GM18526 (cell line): Measurements from ENCODE around the gene GPR31.

Source experiments
- POLR2A ChIP-seq: IDR thresholded peaks from 3 replicates; pipeline ENCODE4 v1.6.1; 2011; ENCODE audit not compliant: insufficient read length; ENCODE audit errors: extremely low read depth

Gene GPR31

GRCh38 chr6:167116838-167117228, 40.9 kb downstream of the GPR31 start:
- no peak for TF ChIP-seq POLR2A

- TF ChIP-seq POLR2A: no peak
These were observed 41.5 kb downstream of the GPR31 start for GRCh38 chr6:167116109-167116837.

DNA sequence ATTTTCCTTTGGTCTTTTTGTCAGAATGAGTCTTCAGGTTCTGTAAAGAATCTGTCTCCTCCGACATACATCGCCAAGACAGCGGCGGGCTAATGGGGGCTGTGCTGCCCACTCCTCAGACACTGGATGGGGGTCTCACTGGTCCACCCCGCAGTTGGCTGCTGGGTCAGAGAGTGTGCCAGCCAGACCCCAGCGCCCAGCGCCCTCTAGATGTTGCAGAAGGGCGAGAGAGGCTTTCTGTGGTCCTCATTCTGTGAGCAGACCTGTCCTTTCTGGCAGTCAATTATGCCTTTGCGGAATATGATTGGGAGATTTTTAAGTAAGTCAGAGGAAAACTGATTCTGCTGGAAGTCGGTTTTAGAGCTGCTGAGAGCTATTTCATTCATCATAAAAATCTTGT, 42.7 kb downstream of the GPR31 start:
- TF ChIP-seq POLR2A: no peak

- peak; percentile 75 for TF ChIP-seq POLR2A
These were observed 43.6 kb downstream of the GPR31 start for GRCh38 chr6:167113935-167114910.

DNA sequence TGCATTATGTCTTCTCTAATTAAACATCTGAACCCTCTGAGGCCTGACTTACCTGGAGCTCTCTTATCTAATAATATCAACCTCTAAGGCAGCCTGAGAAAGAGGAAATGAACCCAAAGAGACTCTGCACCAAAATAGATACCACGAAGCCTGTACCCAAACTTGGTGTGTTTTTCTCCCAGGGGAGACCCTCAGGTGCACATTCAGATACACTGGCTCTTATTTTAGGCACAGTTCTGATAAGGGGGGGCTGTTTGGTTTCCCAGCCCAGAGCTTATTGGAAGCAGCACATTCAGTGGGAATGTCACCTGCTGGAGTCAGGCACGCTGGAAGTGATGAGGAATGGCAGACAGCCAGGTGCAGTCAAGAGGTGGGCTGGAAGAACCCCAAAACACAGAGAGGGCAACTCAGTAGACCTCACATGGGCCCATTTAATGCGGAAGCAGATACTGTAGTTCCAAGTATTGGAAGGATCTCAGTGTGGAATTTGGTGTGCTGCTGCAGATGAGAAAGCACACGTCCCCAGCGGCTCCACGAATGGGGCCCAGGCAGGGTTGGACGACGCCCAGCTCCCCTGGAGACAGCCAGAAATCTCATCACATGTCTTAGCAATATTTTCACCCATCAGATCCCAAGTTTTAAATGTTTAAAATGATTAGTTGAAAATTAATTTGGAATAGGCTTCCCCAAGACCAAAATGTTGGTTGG, 44.6 kb downstream of the GPR31 start:
- no peak for TF ChIP-seq POLR2A

DNA sequence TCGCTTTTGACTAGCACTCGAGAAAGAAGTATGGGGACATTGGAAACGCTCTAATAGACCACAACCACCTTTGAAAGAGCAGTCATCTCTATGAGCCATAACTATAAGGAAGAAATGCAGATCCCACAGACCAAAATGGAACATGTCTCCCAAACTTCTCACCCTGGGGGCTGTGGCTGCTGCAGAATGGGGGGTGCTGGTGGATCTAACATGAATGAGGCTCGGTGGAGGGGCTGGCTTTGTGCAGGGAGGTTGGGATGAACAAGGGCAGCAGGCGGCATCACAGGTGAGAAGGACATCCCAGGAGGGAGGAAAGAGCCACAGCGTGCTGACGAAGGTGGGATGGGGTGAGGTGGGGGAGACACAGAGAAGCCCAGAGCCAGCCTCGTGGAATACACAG, 45.4 kb downstream of the GPR31 start:
- TF ChIP-seq POLR2A: no peak

DNA sequence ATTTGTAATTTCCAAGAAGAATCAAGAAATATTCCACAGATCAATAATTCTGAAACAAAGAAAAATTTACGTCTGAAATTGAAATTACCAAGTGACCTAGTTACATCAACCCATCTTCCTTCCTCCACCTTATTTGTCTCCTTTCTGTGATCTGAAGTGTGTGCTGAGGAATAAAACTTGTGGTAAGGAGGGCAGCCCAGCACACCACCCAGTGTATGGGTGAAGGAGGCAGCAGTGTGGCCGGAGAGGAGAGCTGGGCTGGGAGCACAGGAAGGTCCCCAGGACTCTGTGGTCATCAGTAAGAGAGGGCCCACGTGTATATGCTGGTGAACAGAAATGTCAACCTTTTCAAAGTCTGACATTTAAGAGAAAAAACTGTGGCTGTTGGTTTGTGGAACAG, 46.2 kb downstream of the GPR31 start:
- TF ChIP-seq POLR2A: peak; percentile 26

- no peak for TF ChIP-seq POLR2A
These were observed 48.1 kb downstream of the GPR31 start for GRCh38 chr6:167109651-167110050.

GRCh38 chr6:167108278-167108677, 49.5 kb downstream of the GPR31 start:
- no peak for TF ChIP-seq POLR2A

GRCh38 chr6:167107787-167108186, 50.0 kb downstream of the GPR31 start:
- TF ChIP-seq POLR2A: no peak

GRCh38 chr6:167106406-167106805, 51.4 kb downstream of the GPR31 start:
- TF ChIP-seq POLR2A: no peak
